Immature natural killer cell (primary cell): ENCODE measurements around the gene ATG2A. TPM values are rescaled to one million over a fixed set of nuclear protein-coding genes. Genes with fewer than 3 reads are reported as not detected.

Source experiments
- DNase-seq, 3 donors: peaks; one replicate each; pipeline ENCODE4 v3.0.0; 2022; ENCODE audit warnings: mixed read lengths in 1 of 3
- H3K27ac Mint-ChIP-seq, 6 donors: one replicate each; pipeline ENCODE4 v1.8.0; 2020; ENCODE audit warnings: mixed read lengths in 6 of 6, mild to moderate bottlenecking in 5 of 6, inconsistent platforms in 4 of 6, moderate library complexity in 3 of 6
- H3K27me3 Mint-ChIP-seq, 3 donors: one replicate each; pipeline ENCODE4 v1.8.0; 2020 to 2021; ENCODE audit warnings: low read depth in 3 of 3, mild to moderate bottlenecking in 3 of 3, mixed read lengths in 3 of 3, moderate library complexity in 3 of 3, inconsistent platforms in 1 of 3
- H3K36me3 Mint-ChIP-seq, 3 donors: one replicate each; pipeline ENCODE4 v1.8.0; 2020; ENCODE audit warnings: mixed read lengths in 3 of 3, inconsistent platforms in 2 of 3, mild to moderate bottlenecking in 2 of 3
- H3K4me1 Mint-ChIP-seq, 2 donors: one replicate each; pipeline ENCODE4 v1.8.0; 2020; ENCODE audit warnings: inconsistent platforms in 2 of 2, mild to moderate bottlenecking in 2 of 2, mixed read lengths in 2 of 2, moderate library complexity in 1 of 2
- H3K4me3 Mint-ChIP-seq, 5 donors: one replicate each; pipeline ENCODE4 v1.8.0; 2020; ENCODE audit warnings: mild to moderate bottlenecking in 5 of 5, mixed read lengths in 5 of 5, inconsistent platforms in 3 of 5, moderate library complexity in 3 of 5
- H3K9me3 Mint-ChIP-seq, 6 donors: one replicate each; pipeline ENCODE4 v1.8.0; 2020; ENCODE audit warnings: mild to moderate bottlenecking in 6 of 6, mixed read lengths in 6 of 6, inconsistent platforms in 4 of 6, moderate library complexity in 3 of 6
- polyA plus RNA-seq, 3 donors: library from polyadenylated mRNA; unstranded; fragments of 300-500 nt; fragmentation: Illumina TruSeq; gene quantifications; one replicate each; pipeline ENCODE4 v1.2.3, GENCODE V29; 2021

Gene ATG2A
- polyA plus RNA-seq, 3 donors from 2014 or later: 3.7 to 10.0 (median 6.7) TPM

DNA sequence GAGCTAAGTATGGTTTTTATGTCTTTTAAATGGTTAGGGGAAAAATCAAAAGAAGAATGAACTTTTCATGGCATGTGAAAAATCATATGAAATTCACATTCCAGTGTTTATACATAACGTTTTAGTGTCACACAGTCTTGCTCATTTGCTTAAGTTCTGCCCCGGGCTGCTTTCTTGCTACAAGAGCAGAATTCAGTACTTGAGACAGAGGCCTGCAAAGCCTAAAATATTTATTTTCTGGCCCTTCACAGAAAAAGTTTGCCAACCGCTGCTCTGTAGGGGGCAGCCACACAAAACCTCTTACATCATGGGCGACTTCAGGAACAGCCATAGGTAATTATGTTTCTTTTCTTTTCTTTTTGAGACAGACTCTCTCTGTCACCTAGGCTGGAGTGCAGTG lies 1.0 kb upstream of the ATG2A start:
- H3K4me3 Mint-ChIP-seq: peak overlapping the region; percentile 95 to 98 (median 97)
- peaks cover 6 to 16% (median 10%) of the 10 kb centered on the region in 3 donors for H3K27me3 Mint-ChIP-seq
- DNase-seq: no peak

GRCh38 chr11:64917663-64917995 lies 620 bp upstream of the ATG2A start:
- Mint-ChIP-seq H3K27me3 (peaks cover 6 to 16% (median 13%) of the 10 kb centered on the region in 3 donors), H3K4me3 (peak overlapping the region; percentile 95 to 98 (median 97)), H3K4me1 (peaks cover 26 to 32% of the 10 kb centered on the region in 2 donors), H3K36me3 (peaks cover 0 to 3% (median 0%) of the 10 kb centered on the region in 3 donors), H3K27ac (peak overlapping the region; percentile 93 to 100 (median 99)), H3K9me3 (no peaks in the 10 kb centered on the region)
- no peak for DNase-seq

More for the DNA sequence above, 1.0 kb upstream of the ATG2A start:
- H3K27ac Mint-ChIP-seq: peak overlapping the region; percentile 93 to 100 (median 99)
- H3K4me1 Mint-ChIP-seq: peaks cover 26 to 32% of the 10 kb centered on the region in 2 donors
- H3K9me3 Mint-ChIP-seq: no peaks in the 10 kb centered on the region
- peaks cover 0 to 3% (median 0%) of the 10 kb centered on the region in 3 donors for H3K36me3 Mint-ChIP-seq

DNA sequence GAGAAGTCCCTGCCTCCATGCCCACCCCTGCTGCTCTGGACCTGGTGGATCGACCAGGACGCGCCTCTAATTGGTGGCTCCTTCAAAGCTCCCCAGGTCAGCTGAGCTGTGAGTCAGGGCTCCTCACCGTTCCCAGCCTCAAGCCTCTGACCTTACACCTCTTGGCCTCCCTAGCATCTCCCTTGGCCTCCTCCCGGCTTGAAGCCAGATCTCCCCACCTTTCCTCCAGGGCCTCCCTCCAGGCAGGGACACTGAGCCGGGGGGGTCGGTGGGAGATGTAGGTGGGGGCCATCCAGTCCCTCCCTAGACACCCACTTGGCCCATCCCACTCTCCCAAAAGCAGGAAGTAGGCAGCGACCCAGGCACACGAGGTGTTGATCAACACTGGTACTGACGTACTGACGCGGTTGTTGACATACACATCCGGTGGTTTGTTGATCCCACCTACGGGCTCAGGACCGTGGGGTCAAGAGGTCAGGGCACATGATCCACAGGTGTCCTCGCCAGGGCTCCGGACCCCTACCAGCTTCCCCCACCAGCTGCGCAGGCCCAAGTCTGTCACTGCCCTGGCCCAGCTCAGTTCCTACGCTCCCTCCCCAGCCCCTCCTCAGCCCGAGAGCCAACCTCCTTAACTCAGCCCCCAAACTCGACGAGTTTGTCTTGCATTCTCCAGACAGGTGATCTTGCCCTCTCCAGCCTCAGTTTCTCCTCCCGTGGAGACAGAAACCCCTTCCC lies 802 bp downstream of the ATG2A start:
- Mint-ChIP-seq H3K9me3 (no peaks in the 10 kb centered on the region), H3K27ac (peak overlapping the region; percentile 93 to 100 (median 99)), H3K27me3 (peaks cover 9 to 20% (median 15%) of the 10 kb centered on the region in 3 donors), H3K4me1 (peaks cover 27 to 32% of the 10 kb centered on the region in 2 donors), H3K36me3 (peaks cover 5 to 8% (median 6%) of the 10 kb centered on the region in 3 donors), H3K4me3 (peak overlapping the region; percentile 95 to 98 (median 97))
- peak; percentile 72 to 79 (median 77) for DNase-seq

- peaks cover 5 to 8% (median 6%) of the 10 kb centered on the region in 3 donors for H3K36me3 Mint-ChIP-seq
- peak overlapping the region; percentile 93 to 100 (median 99) for H3K27ac Mint-ChIP-seq
- DNase-seq: no peak
- H3K4me1 Mint-ChIP-seq: peaks cover 27 to 32% of the 10 kb centered on the region in 2 donors
- H3K27me3 Mint-ChIP-seq: peaks cover 9 to 20% (median 15%) of the 10 kb centered on the region in 3 donors
- H3K9me3 Mint-ChIP-seq: no peaks in the 10 kb centered on the region
- H3K4me3 Mint-ChIP-seq: peak overlapping the region; percentile 95 to 98 (median 97)
Observed at GRCh38 chr11:64915376-64915887, 1.6 kb downstream of the ATG2A start.

DNA sequence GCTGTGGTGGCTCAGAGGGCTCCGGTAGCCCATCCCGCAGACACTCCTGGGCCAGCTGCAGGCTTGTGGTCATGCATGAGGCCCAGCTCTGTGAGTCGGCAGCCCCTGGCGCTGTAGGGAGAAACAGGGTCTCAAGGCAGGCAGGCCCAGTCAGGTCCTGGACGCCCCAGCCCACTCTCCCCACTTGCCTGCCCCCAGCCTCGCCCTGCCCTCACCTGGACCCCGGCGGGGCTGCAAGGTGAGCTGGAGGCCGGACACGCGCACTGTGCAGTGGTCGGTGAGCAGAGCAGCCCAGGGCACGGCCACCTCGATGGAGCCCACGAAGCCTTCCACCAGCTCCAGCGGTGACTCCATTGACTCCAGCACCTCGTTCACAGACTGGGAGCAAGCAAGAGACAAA lies 2.9 kb downstream of the ATG2A start:
- no peak for DNase-seq
- Mint-ChIP-seq H3K36me3 (peaks cover 5 to 8% (median 6%) of the 10 kb centered on the region in 3 donors), H3K27ac (peak overlapping the region in 1 of 6 donors; percentile 17), H3K4me1 (peaks cover 27 to 32% of the 10 kb centered on the region in 2 donors), H3K27me3 (peaks cover 9 to 20% (median 15%) of the 10 kb centered on the region in 3 donors), H3K9me3 (no peaks in the 10 kb centered on the region), H3K4me3 (no peak overlapping the region)

- Mint-ChIP-seq H3K36me3 (peaks cover 6 to 13% (median 8%) of the 10 kb centered on the region in 3 donors), H3K4me3 (no peak overlapping the region), H3K9me3 (no peaks in the 10 kb centered on the region), H3K4me1 (peaks cover 27 to 32% of the 10 kb centered on the region in 2 donors), H3K27me3 (peaks cover 9 to 20% (median 17%) of the 10 kb centered on the region in 3 donors), H3K27ac (peak overlapping the region in 1 of 6 donors; percentile 28)
- DNase-seq: no peak
Observed at GRCh38 chr11:64913171-64913727, 3.8 kb downstream of the ATG2A start.

- Mint-ChIP-seq H3K36me3 (peaks cover 10 to 18% (median 13%) of the 10 kb centered on the region in 3 donors), H3K9me3 (no peaks in the 10 kb centered on the region), H3K27ac (peak overlapping the region in 2 of 6 donors; percentile 13 to 80), H3K4me3 (no peak overlapping the region), H3K4me1 (peaks cover 18 to 20% of the 10 kb centered on the region in 2 donors), H3K27me3 (peaks cover 5 to 16% (median 11%) of the 10 kb centered on the region in 3 donors)
- no peak for DNase-seq
Observed at GRCh38 chr11:64911689-64912088, 5.3 kb downstream of the ATG2A start.

GRCh38 chr11:64911142-64911541 lies 5.9 kb downstream of the ATG2A start:
- peak overlapping the region in 1 of 6 donors; percentile 13 for H3K27ac Mint-ChIP-seq

GRCh38 chr11:64910451-64911093 lies 6.4 kb downstream of the ATG2A start:
- Mint-ChIP-seq H3K27ac (no peak overlapping the region), H3K36me3 (peaks cover 10 to 18% (median 13%) of the 10 kb centered on the region in 3 donors), H3K4me3 (no peak overlapping the region), H3K4me1 (peaks cover 8 to 9% of the 10 kb centered on the region in 2 donors), H3K27me3 (peaks cover 4 to 10% (median 5%) of the 10 kb centered on the region in 3 donors), H3K9me3 (no peaks in the 10 kb centered on the region)
- no peak for DNase-seq

More at GRCh38 chr11:64911142-64911541, 5.9 kb downstream of the ATG2A start:
- no peak for DNase-seq
- Mint-ChIP-seq H3K27me3 (peaks cover 5 to 14% (median 5%) of the 10 kb centered on the region in 3 donors), H3K9me3 (no peaks in the 10 kb centered on the region), H3K4me3 (no peak overlapping the region), H3K4me1 (peaks cover 13 to 15% of the 10 kb centered on the region in 2 donors), H3K36me3 (peaks cover 10 to 18% (median 13%) of the 10 kb centered on the region in 3 donors)

- Mint-ChIP-seq H3K4me1 (peaks cover 3 to 5% of the 10 kb centered on the region in 2 donors), H3K4me3 (no peak overlapping the region), H3K9me3 (no peaks in the 10 kb centered on the region), H3K36me3 (peaks cover 13 to 24% (median 13%) of the 10 kb centered on the region in 3 donors), H3K27me3 (peaks cover 4 to 10% (median 5%) of the 10 kb centered on the region in 3 donors), H3K27ac (no peak overlapping the region)
- no peak for DNase-seq
Observed at GRCh38 chr11:64909653-64910343, 7.2 kb downstream of the ATG2A start.

- H3K36me3 Mint-ChIP-seq: peaks cover 13 to 22% (median 16%) of the 10 kb centered on the region in 3 donors
- H3K4me3 Mint-ChIP-seq: no peak overlapping the region
Observed at GRCh38 chr11:64908766-64909165, 8.2 kb downstream of the ATG2A start.

DNA sequence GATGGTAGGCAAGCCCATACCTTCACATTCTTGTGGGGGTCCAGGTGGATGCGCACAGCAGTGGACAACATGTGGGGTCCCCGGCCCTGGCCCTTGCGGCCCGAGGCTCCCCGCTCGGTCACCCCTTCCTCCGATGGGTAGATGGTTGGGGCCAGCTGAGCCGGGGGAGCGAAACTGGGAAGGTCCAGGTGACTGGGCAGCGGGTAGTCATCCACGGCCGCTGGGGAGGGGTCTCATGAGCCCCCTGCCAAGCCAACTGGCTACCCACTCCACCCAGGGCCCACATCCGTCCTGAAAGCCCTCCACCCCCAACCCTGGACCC lies 10.7 kb downstream of the ATG2A start:
- peaks cover 2 to 8% (median 3%) of the 10 kb centered on the region in 3 donors for H3K27me3 Mint-ChIP-seq
- H3K9me3 Mint-ChIP-seq: peaks cover 0 to 2% (median 0%) of the 10 kb centered on the region in 6 donors
- no peak overlapping the region for H3K27ac Mint-ChIP-seq
- peaks cover 0 to 1% of the 10 kb centered on the region in 2 donors for H3K4me1 Mint-ChIP-seq
- no peak overlapping the region for H3K4me3 Mint-ChIP-seq
- H3K36me3 Mint-ChIP-seq: peaks cover 10 to 22% (median 11%) of the 10 kb centered on the region in 3 donors
- no peak for DNase-seq

More at GRCh38 chr11:64908766-64909165, 8.2 kb downstream of the ATG2A start:
- DNase-seq: no peak
- no peaks in the 10 kb centered on the region for H3K9me3 Mint-ChIP-seq
- no peak overlapping the region for H3K27ac Mint-ChIP-seq
- H3K4me1 Mint-ChIP-seq: peaks cover 0 to 3% of the 10 kb centered on the region in 2 donors
- H3K27me3 Mint-ChIP-seq: peaks cover 3 to 10% (median 4%) of the 10 kb centered on the region in 3 donors
